NCI-H526 treated with DMSO at 0.1 percent for 48 hours (cell line): ENCODE data around the gene TMEM217.

ENCODE experiments used
- DNase-seq: peaks from one replicate; lab custom pipeline; 2025; lab: John Stamatoyannopoulos, UW

TMEM217 gene

DNA sequence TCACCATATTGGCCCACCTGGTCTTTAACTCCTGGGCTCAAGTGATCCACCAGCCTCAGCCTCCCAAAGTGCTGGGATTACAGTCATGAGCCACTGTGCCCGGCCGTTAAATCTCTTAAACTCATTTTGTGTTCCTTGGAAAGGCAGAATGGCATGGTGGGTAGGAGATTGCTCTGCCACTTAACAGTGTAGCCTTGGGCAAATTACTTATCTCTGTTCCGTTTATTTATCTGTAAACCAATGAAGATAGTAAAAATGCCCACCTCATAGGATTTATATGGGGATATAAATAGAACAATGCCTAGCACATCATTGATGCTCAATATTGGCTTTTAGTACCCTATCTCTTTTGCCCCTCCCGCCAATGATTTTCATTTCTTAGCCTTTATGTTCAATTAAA is 95.2 kb downstream of the TMEM217 start:
- no peak for DNase-seq
